Thoracic aorta (tissue), 2 donors: ENCODE results near the gene RARRES1. TPM values are rescaled to one million over a fixed set of nuclear protein-coding genes. Genes with fewer than 3 reads are reported as not detected.

Experiments
- ATAC-seq: fragments of 150-250 bp; one replicate; pipeline ENCODE4 v1.8.0; 2017; ENCODE audit warnings: low read depth; ENCODE audit not compliant: insufficient number of reproducible peaks, low FRiP score
- DNase-seq: peaks from one replicate; pipeline ENCODE4 v3.0.0-alpha.2; 2020; ENCODE audit warnings: low spot score
- H3K27ac ChIP-seq, 2 donors: fragments of 200-600 bp; sonication (generic); 1 replicate in 1 of 2; 2 replicates in 1 of 2; pipeline ENCODE4 v1.5.1; 2016; ENCODE audit warnings: mild to moderate bottlenecking in 2 of 2, moderate library complexity in 2 of 2
- H3K27me3 ChIP-seq: fragments of 200-600 bp; sonication (generic); replicated peaks from 2 replicates; pipeline ENCODE4 v1.6.0; 2016; ENCODE audit warnings: mild to moderate bottlenecking; ENCODE audit not compliant: insufficient read depth
- H3K36me3 ChIP-seq: fragments of 200-600 bp; sonication (generic); one replicate; pipeline ENCODE4 v1.5.1; 2016
- H3K4me1 ChIP-seq, 2 donors: fragments of 200-600 bp; sonication (generic); 1 replicate in 1 of 2; 2 replicates in 1 of 2; pipeline versions ENCODE4 v1.5.1 to v1.6.0; 2016; ENCODE audit warnings: low read depth in 2 of 2, mild to moderate bottlenecking in 1 of 2; ENCODE audit not compliant: control insufficient read depth in 1 of 2
- H3K4me3 ChIP-seq: fragments of 200-600 bp; sonication (generic); 2 replicates; pipeline ENCODE4 v1.5.1; 2016; ENCODE audit warnings: mild to moderate bottlenecking
- H3K9me3 ChIP-seq: fragments of 200-600 bp; sonication (generic); 2 replicates; pipeline ENCODE4 v1.5.1; 2016
- CTCF ChIP-seq: fragments of 200-600 bp; sonication (generic); IDR thresholded peaks from one replicate; pipeline ENCODE4 v1.5.1; 2019; ENCODE audit warnings: antibody characterized with exemption
- total RNA-seq, 2 donors: library from RNA; depleted of rRNA; stranded (reverse); fragments of >200 nt; gene quantifications; one replicate each; pipeline versions ENCODE4 v1.1.0 to v1.2.3, GENCODE V29; 2016

The RARRES1 gene
- total RNA-seq, 2 donors from 2014 or later, result 9.3 to 63.8 TPM

DNA sequence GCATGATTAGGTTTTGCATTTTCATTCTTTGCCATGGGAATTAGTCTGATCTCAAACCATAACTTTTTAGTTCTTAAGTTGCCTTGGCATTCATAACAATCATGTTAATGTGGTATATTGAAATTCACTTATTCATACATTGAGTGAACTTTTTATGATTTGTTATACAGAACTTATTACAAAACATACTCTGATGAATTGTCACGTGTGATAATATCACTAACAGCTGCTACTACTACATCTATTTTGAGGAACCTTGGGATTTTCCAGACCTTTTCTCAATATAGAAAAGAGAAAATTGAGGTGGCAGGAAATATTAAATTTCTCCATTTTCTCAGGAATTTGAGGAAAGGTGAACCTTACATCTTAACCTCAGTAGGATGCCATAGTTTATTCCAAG is 69.0 kb downstream of the RARRES1 start:
- Histone ChIP-seq H3K27me3 (no peaks in the 10 kb centered on the region), H3K36me3 (peaks cover 27% of the 10 kb centered on the region), H3K9me3 (no peaks in the 10 kb centered on the region), H3K27ac (no peak overlapping the region), H3K4me1 (no peaks in the 10 kb centered on the region), H3K4me3 (no peak overlapping the region)
- DNase-seq, result no peak
- TF ChIP-seq CTCF, result no peak
- ATAC-seq, result no peak

DNA sequence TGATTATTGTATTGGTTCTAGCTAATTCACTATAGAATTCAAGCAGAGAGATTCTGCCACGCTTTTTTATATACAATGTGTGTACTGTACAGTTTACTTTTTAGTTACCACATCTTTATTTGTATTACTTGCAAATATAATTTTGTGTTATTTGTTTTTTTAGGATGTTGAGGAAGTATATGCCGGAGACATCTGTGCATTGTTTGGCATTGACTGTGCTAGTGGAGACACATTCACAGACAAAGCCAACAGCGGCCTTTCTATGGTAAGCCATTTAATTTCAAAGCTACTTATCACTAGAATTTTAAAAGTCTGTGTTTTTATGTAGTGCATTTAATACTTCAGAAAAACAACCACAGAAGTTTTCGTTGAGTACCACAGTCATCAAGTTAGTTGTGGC is 71.5 kb downstream of the RARRES1 start:
- H3K27ac ChIP-seq, result no peak overlapping the region
- H3K36me3 ChIP-seq, result peaks cover 24% of the 10 kb centered on the region
- no peaks in the 10 kb centered on the region for H3K27me3 ChIP-seq
- no peak for DNase-seq
- no peak overlapping the region for H3K4me3 ChIP-seq
- ATAC-seq, result no peak
- H3K4me1 ChIP-seq, result no peaks in the 10 kb centered on the region
- H3K9me3 ChIP-seq, result no peaks in the 10 kb centered on the region
- TF ChIP-seq CTCF, result no peak

DNA sequence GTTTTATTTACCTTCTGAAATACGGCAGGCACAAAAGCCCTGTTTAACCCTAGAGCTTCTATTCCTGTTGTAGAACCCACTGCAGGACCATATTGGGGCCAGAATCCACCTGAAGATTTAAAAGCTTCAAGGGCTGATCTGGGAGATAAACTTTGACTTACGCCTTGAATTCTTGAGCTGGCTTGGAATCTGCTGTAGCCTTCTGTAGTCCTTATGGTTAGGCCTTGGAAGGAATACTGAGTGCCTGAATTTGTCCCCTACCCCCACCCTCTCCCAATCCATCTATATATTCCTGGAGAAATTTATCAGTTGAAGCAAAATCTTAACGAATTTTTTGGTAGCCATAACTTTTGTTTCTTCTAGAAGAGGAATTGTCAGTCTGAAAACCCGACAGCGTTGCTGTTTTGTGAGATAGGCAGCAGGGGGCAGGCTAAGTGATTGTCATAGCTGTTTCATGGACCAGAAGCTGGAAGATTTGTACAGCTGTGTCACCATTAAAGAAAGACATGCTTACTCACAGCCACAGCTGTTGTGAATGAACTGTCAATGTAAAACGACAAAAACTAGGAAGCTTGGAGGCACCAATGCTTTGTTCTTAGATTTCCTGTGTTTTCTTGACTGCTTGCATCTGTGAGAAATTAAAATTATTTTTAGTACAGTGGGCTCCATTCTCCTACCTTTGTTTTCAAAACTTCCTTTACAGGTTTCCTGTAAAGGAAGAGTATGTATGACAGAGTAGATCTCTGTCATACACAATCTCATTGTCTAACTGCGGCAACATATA is 72.6 kb downstream of the RARRES1 start:
- Histone ChIP-seq H3K9me3 (no peaks in the 10 kb centered on the region), H3K27ac (no peak overlapping the region), H3K36me3 (peaks cover 30% of the 10 kb centered on the region), H3K4me3 (no peak overlapping the region), H3K4me1 (no peaks in the 10 kb centered on the region), H3K27me3 (no peaks in the 10 kb centered on the region)
- TF ChIP-seq CTCF, result peak; percentile 60
- peak; percentile 76 for ATAC-seq
- no peak for DNase-seq

DNA sequence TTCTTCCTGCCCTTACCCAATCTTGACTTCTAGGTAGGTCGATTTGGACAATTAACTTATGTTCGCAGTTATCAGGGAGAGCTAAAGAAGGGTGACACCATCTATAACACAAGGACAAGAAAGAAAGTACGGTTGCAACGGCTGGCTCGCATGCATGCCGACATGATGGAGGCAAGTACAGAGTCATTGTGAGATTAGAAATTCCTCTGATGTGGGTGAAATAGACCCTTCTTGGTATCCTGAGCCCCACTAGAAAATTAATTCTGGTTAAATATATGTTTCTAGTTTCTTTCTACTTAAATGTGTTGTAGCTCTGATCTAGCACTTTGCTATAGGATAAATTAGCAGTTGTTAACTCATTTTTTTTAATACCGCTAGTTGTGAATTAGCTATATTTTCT is 73.4 kb downstream of the RARRES1 start:
- Histone ChIP-seq H3K9me3 (no peaks in the 10 kb centered on the region), H3K36me3 (peaks cover 34% of the 10 kb centered on the region), H3K4me1 (no peaks in the 10 kb centered on the region), H3K27me3 (no peaks in the 10 kb centered on the region), H3K4me3 (no peak overlapping the region), H3K27ac (no peak overlapping the region)
- TF ChIP-seq CTCF, result no peak
- no peak for DNase-seq
- ATAC-seq, result no peak

- peaks cover 31% of the 10 kb centered on the region for H3K36me3 ChIP-seq
- H3K9me3 ChIP-seq, result no peaks in the 10 kb centered on the region
- no peaks in the 10 kb centered on the region for H3K27me3 ChIP-seq
- no peak overlapping the region for H3K4me3 ChIP-seq
- DNase-seq (no peak), ATAC-seq (no peak)
- no peak for TF ChIP-seq CTCF
- H3K27ac ChIP-seq, result no peak overlapping the region
- no peaks in the 10 kb centered on the region for H3K4me1 ChIP-seq
Measured at GRCh38 chr3:158652463-158652862, 79.8 kb downstream of the RARRES1 start.
